ENCODE measurements around the gene CIT. TPM values are rescaled to one million over a fixed set of nuclear protein-coding genes. Genes with fewer than 3 reads are reported as not detected.
A peak's percentile ranks its signal among the peaks of the same experiment; 100 is the strongest.

CIT gene
- total RNA-seq, 1 donor from 2014 or later, result 18.0 TPM

- peak; percentile 64 to 67 for ATAC-seq
- H3K4me1 ChIP-seq, result peaks cover 74% of the 10 kb centered on the region
- TF ChIP-seq, protein P1, sequence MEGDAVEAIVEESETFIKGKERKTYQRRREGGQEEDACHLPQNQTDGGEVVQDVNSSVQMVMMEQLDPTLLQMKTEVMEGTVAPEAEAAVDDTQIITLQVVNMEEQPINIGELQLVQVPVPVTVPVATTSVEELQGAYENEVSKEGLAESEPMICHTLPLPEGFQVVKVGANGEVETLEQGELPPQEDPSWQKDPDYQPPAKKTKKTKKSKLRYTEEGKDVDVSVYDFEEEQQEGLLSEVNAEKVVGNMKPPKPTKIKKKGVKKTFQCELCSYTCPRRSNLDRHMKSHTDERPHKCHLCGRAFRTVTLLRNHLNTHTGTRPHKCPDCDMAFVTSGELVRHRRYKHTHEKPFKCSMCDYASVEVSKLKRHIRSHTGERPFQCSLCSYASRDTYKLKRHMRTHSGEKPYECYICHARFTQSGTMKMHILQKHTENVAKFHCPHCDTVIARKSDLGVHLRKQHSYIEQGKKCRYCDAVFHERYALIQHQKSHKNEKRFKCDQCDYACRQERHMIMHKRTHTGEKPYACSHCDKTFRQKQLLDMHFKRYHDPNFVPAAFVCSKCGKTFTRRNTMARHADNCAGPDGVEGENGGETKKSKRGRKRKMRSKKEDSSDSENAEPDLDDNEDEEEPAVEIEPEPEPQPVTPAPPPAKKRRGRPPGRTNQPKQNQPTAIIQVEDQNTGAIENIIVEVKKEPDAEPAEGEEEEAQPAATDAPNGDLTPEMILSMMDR (IDR thresholded peaks at IDR 0.05), result no peak
- intact Hi-C loops (cut with DNase I), result no loop called here
- H3K4me3 ChIP-seq, result peak overlapping the region; percentile 83
- no peaks in the 10 kb centered on the region for H3K27me3 ChIP-seq (ENCODE audit: low read depth)
- no peaks in the 10 kb centered on the region for H3K9me3 ChIP-seq
- peak; percentile 85 for DNase-seq
- peak overlapping the region; percentile 96 for H3K27ac ChIP-seq
- peaks cover 43% of the 10 kb centered on the region for H3K36me3 ChIP-seq
Measured at GRCh38 chr12:119669744-119670472, 207.2 kb downstream of the CIT start.

DNA sequence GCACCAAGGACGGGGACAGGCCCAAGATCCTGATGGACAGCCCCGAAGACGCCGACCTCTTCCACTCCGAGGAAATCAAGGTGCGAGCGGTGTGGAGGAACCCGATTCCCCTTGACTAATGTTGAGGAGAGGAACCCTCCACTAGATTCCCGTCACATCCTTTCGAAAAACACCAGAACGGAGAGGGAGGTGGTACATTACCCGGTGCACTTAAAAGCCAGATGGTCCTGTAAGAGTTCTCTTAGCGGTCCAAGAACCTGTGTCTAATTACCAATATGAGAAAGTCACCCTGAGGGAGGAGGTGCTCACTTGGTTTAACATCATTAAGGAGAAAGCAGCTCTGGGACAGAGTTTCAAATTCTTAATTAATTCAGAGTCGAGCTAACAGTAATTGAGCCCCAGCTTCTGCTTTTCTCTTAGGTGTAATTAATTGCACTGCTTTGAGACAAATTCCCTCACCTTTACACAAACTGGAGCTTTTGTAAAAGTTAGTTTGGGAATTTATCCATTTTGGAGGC, 208.7 kb downstream of the CIT start:
- Histone ChIP-seq H3K27me3 (ENCODE audit: low read depth) (no peaks in the 10 kb centered on the region), H3K36me3 (peaks cover 27% of the 10 kb centered on the region), H3K9me3 (no peaks in the 10 kb centered on the region), H3K4me1 (peaks cover 61% of the 10 kb centered on the region), H3K27ac (peak overlapping the region; percentile 96), H3K4me3 (peak overlapping the region; percentile 83)
- TF ChIP-seq, protein P1 (IDR thresholded peaks at IDR 0.05), result no peak
- intact Hi-C loops (cut with DNase I), result no loop called here
- peak; percentile 21 to 24 for ATAC-seq
- no peak for DNase-seq

GRCh38 chr12:119667577-119668323, 209.4 kb downstream of the CIT start, which contains the start of gene PRKAB1:
PRKAB1 (plus strand) TSS chr12:119668133; CDS start chr12:119668245, 112 bp downstream.
- Histone ChIP-seq H3K4me1 (peaks cover 55% of the 10 kb centered on the region), H3K27me3 (ENCODE audit: low read depth) (no peaks in the 10 kb centered on the region), H3K36me3 (peaks cover 21% of the 10 kb centered on the region), H3K4me3 (peak within 1 kb of the TSS; percentile 83), H3K27ac (peak within 1 kb of the TSS; percentile 96), H3K9me3 (no peaks in the 10 kb centered on the region)
- ATAC-seq (peak; percentile 94 to 97), DNase-seq (peak; percentile 99)
- intact Hi-C loops (cut with DNase I), result no loop called here
- TF ChIP-seq, protein P1 (IDR thresholded peaks at IDR 0.05), result peak; percentile 99

GRCh38 chr12:119666900-119667576, 210.1 kb downstream of the CIT start:
- intact Hi-C loops (cut with DNase I), result no loop called here
- Histone ChIP-seq H3K9me3 (no peaks in the 10 kb centered on the region), H3K4me1 (peaks cover 48% of the 10 kb centered on the region), H3K27me3 (ENCODE audit: low read depth) (no peaks in the 10 kb centered on the region), H3K27ac (peak overlapping the region; percentile 96), H3K36me3 (peaks cover 14% of the 10 kb centered on the region), H3K4me3 (peak overlapping the region; percentile 83)
- DNase-seq (no peak), ATAC-seq (no peak)
- TF ChIP-seq, protein P1 (IDR thresholded peaks at IDR 0.05), result no peak

GRCh38 chr12:119666226-119666795, 210.8 kb downstream of the CIT start:
- TF ChIP-seq, protein P1 (IDR thresholded peaks at IDR 0.05), result no peak
- DNase-seq (no peak), ATAC-seq (no peak)
- Histone ChIP-seq H3K36me3 (peaks cover 7% of the 10 kb centered on the region), H3K27me3 (ENCODE audit: low read depth) (no peaks in the 10 kb centered on the region), H3K4me1 (peaks cover 40% of the 10 kb centered on the region), H3K4me3 (no peak overlapping the region), H3K9me3 (no peaks in the 10 kb centered on the region), H3K27ac (no peak overlapping the region)
- intact Hi-C loops (cut with DNase I), result no loop called here

Measured in lower lobe of right lung (tissue), 2 donors.